Neural cell (in vitro differentiated cells): ENCODE data around the gene TAB3. TPM values are rescaled to one million over a fixed set of nuclear protein-coding genes. Genes with fewer than 3 reads are reported as not detected.

Experiments used
- H2AFZ ChIP-seq: fragments of 200-600, 300-800 bp; sonication (generic), shearing (Covaris generic); 2 replicates; pipeline ENCODE4 v1.6.0; 2014; ENCODE audit warnings: low read depth, mild to moderate bottlenecking, antibody characterized with exemption, low read length, moderate library complexity
- H3F3A ChIP-seq: fragments of 200-600 bp; shearing (Covaris generic); 2 replicates; pipeline ENCODE4 v1.6.1; 2016; ENCODE audit warnings: mild to moderate bottlenecking, moderate library complexity, mixed read lengths, antibody characterized with exemption, low read length; ENCODE audit not compliant: insufficient read depth, poor library complexity, severe bottlenecking
- H3K27ac ChIP-seq: fragments of 200-600, 300-800 bp; sonication (generic), shearing (Covaris generic); 2 replicates; pipeline ENCODE4 v1.5.1; 2014; ENCODE audit warnings: mild to moderate bottlenecking, low read length, moderate library complexity
- H3K27me3 ChIP-seq: fragments of 300-800, 200-600 bp; sonication (generic), shearing (Covaris generic); 2 replicates; pipeline ENCODE4 v1.6.0; 2014; ENCODE audit warnings: mild to moderate bottlenecking, low read depth, low read length, moderate library complexity; ENCODE audit not compliant: insufficient read depth
- H3K36me3 ChIP-seq: fragments of 300-800, 200-600 bp; sonication (generic), shearing (Covaris generic); 2 replicates; pipeline ENCODE4 v1.5.1; 2014; ENCODE audit warnings: mild to moderate bottlenecking, antibody characterized with exemption, low read length, moderate library complexity; ENCODE audit not compliant: insufficient read depth
- H3K4me2 ChIP-seq: fragments of 300-800, 200-600 bp; sonication (generic), shearing (Covaris generic); 2 replicates; pipeline ENCODE4 v1.6.0; 2014; ENCODE audit warnings: mild to moderate bottlenecking, low read length
- H3K4me3 ChIP-seq: fragments of 300-800, 200-600 bp; sonication (generic), shearing (Covaris generic); 2 replicates; pipeline ENCODE4 v1.5.1; 2014; ENCODE audit warnings: mild to moderate bottlenecking, low read length, moderate library complexity
- H3K79me2 ChIP-seq: fragments of 200-600 bp; shearing (Covaris generic); replicated peaks from 2 replicates; pipeline ENCODE4 v1.6.0; 2014; ENCODE audit warnings: mild to moderate bottlenecking, low read length, moderate library complexity; ENCODE audit not compliant: insufficient read depth
- H3K9ac ChIP-seq: fragments of 300-800, 200-600 bp; sonication (generic), shearing (Covaris generic); 2 replicates; pipeline ENCODE4 v1.6.1; 2016; ENCODE audit warnings: mild to moderate bottlenecking, low read length, mixed read lengths
- H3K9me2 ChIP-seq: fragments of 200-600 bp; shearing (Covaris generic); 2 replicates; pipeline ENCODE4 v1.6.1; 2016; ENCODE audit warnings: mild to moderate bottlenecking, low read length, mixed read lengths; ENCODE audit not compliant: insufficient read depth
- H3K9me3 ChIP-seq: fragments of 200-600, 300-800 bp; sonication (generic), shearing (Covaris generic); 2 replicates; pipeline ENCODE4 v1.6.1; 2016; ENCODE audit warnings: mild to moderate bottlenecking, mixed run types, low read length, moderate library complexity, mixed read lengths
- H4K20me1 ChIP-seq: fragments of 200-600 bp; shearing (Covaris generic); 2 replicates; pipeline ENCODE4 v1.6.1; 2016; ENCODE audit warnings: mild to moderate bottlenecking, mixed run types; ENCODE audit not compliant: insufficient read depth
- CTCF ChIP-seq: fragments of 450-650 bp; IDR thresholded peaks from 2 replicates; pipeline ENCODE4 v1.5.1; 2014; ENCODE audit warnings: antibody characterized with exemption, mild to moderate bottlenecking, moderate library complexity; ENCODE audit not compliant: poor library complexity, severe bottlenecking
- EP300 ChIP-seq: fragments of 450-650 bp; conservative IDR thresholded peaks from 2 replicates; pipeline ENCODE4 v1.6.1; 2014; ENCODE audit warnings: antibody characterized with exemption, mild to moderate bottlenecking, moderate library complexity; ENCODE audit not compliant: poor library complexity, severe bottlenecking
- EZH2 ChIP-seq: fragments of 200-600, 300-800 bp; shearing (Covaris generic), sonication (generic); IDR thresholded peaks from 2 replicates; pipeline ENCODE4 v1.6.1; 2014; ENCODE audit warnings: antibody characterized with exemption, low read length, borderline replicate concordance, mild to moderate bottlenecking; ENCODE audit not compliant: insufficient read depth, poor library complexity, severe bottlenecking
- MXI1 ChIP-seq: fragments of 450-650 bp; conservative IDR thresholded peaks from 2 replicates; pipeline ENCODE4 v1.6.1; 2014; ENCODE audit warnings: antibody characterized with exemption, mild to moderate bottlenecking; ENCODE audit not compliant: poor library complexity, severe bottlenecking
- POLR2AphosphoS5 ChIP-seq: IDR thresholded peaks from 2 replicates; pipeline ENCODE4 v1.6.1; 2012
- RAD21 ChIP-seq: fragments of 450-650 bp; conservative IDR thresholded peaks from 2 replicates; pipeline ENCODE4 v1.6.1; 2014; ENCODE audit warnings: antibody characterized with exemption, mild to moderate bottlenecking, moderate library complexity
- REST ChIP-seq: IDR thresholded peaks from 2 replicates; pipeline ENCODE4 v1.6.1; 2012; ENCODE audit warnings: borderline replicate concordance
- SMC3 ChIP-seq: fragments of 450-650 bp; conservative IDR thresholded peaks from 2 replicates; pipeline ENCODE4 v1.6.1; 2014; ENCODE audit warnings: antibody characterized with exemption, mild to moderate bottlenecking, moderate library complexity; ENCODE audit not compliant: poor library complexity
- TAF1 ChIP-seq: IDR thresholded peaks from 2 replicates; pipeline ENCODE4 v1.6.1; 2012; ENCODE audit warnings: low read depth
- polyA plus RNA-seq: library from polyadenylated mRNA; depleted of rRNA; stranded (reverse); fragments of >200 nt; gene quantifications from 2 replicates; pipeline ENCODE4 v1.2.3, GENCODE V29; 2014

The TAB3 gene
- polyA plus RNA-seq, 1 donor from 2014 or later: 28.7 TPM

GRCh38 chrX:30819080-30819479 lies 70.0 kb downstream of the TAB3 start:
- no peaks in the 10 kb centered on the region for H3K36me3 ChIP-seq
- TF ChIP-seq REST (no peak), TAF1 (no peak), EP300 (no peak), POLR2AphosphoS5 (no peak)
- H3K27me3 ChIP-seq: no peaks in the 10 kb centered on the region
- H3K79me2 ChIP-seq: no peaks in the 10 kb centered on the region
- no peaks in the 10 kb centered on the region for H3K9me2 ChIP-seq
- H3F3A ChIP-seq: no peaks in the 10 kb centered on the region
- no peak overlapping the region for H3K4me3 ChIP-seq
- H3K4me2 ChIP-seq: no peak overlapping the region
- H2AFZ ChIP-seq: no peak overlapping the region
- no peak overlapping the region for H3K9ac ChIP-seq
- no peak overlapping the region for H3K27ac ChIP-seq
- H3K9me3 ChIP-seq: no peaks in the 10 kb centered on the region
- H4K20me1 ChIP-seq: no peaks in the 10 kb centered on the region

- Histone ChIP-seq H3K9me2 (no peaks in the 10 kb centered on the region), H3K4me3 (no peak overlapping the region), H3K27me3 (no peaks in the 10 kb centered on the region), H4K20me1 (no peaks in the 10 kb centered on the region), H3K4me2 (no peak overlapping the region), H3F3A (no peaks in the 10 kb centered on the region), H3K36me3 (no peaks in the 10 kb centered on the region), H3K79me2 (no peaks in the 10 kb centered on the region), H2AFZ (no peak overlapping the region), H3K9me3 (no peaks in the 10 kb centered on the region), H3K27ac (no peak overlapping the region), H3K9ac (no peak overlapping the region)
- no peak for TF ChIP-seq EP300
- no peak for TF ChIP-seq TAF1
- no peak for TF ChIP-seq POLR2AphosphoS5
- TF ChIP-seq REST: no peak
- no peak for TF ChIP-seq EZH2
- no peak for TF ChIP-seq CTCF
- TF ChIP-seq SMC3: no peak
- TF ChIP-seq RAD21: no peak
- no peak for TF ChIP-seq MXI1
These were observed 73.0 kb downstream of the TAB3 start for GRCh38 chrX:30816079-30816478.
